NCI-H524 (cell line): ENCODE data around the gene RPS18.

Experiments used
- DNase-seq, 2 experiments: peaks; one replicate each; lab custom pipeline; 2025; lab: John Stamatoyannopoulos, UW

RPS18 gene

DNA sequence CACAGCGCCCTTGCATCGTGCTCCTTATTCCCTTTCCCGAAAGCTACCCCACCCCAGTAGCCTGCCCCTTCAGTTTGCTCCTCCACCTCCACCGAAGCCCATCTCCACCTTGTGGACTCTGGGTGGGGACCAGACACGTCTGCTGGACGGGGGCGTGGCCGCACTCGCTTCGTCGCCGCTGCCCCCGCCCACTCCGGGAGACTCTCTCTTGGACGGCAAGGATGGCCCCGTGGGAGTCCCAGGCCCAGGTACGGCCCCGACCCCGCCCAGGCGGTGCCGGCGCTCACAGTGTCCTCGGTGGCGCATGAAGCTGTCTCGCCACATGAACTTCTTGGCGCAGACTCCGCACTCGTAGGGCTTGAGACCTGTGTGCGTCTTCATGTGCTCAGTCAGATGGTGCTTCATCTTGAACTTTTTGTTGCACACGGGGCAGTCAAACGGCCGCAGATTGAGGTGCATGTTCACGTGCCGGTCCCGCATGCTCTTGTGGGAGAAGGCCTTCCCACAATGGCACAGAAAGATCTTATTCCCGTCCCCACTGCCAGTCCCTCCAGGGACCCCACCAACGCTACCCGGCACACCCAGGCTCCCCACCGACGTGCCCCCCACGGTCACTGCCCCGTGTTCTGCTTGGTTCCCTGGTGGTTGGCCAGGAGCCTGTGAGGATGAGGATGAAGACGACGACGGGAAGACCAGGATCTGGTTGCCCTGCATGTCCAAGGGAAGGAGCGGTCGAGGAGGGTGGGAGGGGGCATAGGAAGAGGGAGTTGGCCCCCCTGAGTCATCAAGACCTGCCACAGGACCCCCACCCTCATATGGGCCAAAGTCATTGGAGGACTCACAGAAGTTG lies 43.3 kb downstream of the RPS18 start:
- DNase-seq, result no peak

DNA sequence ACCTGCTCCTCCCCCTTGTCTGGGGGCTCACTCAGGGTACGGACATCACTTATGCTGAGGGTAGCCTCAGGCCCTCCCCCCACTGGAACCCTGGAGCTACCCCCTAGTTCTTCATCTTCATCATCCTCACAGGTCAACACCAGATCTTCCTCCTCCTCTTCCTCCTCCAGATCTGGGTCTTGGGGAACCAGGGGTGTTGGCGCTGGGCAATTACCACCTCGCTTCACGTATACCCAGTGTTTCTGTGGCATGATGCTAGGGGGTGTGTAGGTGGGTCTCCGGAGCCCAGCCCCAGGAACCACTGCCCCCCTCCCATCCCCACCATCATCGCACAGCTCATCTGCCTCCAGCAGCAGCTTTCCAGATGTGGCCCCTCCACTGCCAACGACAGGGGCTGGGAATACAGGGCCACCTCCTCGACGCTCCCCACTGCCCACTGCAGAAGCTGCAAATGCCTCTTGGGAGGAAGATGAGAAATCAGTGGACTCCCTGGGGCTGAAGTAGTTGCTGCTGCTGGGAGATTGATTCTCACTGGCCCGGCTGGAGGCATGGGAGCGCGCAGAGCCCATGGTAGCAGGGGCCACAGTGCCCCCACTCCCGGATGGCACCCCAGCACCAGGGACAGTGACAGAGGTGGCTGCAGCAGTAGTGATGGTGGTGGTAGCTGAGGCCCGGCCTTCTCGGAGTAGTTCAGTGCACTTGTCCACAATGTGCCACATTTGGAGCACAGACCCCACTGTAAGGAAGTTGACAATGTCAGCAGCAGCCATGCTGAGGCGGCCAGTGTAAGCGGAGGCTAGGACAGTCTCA lies 44.1 kb downstream of the RPS18 start:
- no peak for DNase-seq

DNA sequence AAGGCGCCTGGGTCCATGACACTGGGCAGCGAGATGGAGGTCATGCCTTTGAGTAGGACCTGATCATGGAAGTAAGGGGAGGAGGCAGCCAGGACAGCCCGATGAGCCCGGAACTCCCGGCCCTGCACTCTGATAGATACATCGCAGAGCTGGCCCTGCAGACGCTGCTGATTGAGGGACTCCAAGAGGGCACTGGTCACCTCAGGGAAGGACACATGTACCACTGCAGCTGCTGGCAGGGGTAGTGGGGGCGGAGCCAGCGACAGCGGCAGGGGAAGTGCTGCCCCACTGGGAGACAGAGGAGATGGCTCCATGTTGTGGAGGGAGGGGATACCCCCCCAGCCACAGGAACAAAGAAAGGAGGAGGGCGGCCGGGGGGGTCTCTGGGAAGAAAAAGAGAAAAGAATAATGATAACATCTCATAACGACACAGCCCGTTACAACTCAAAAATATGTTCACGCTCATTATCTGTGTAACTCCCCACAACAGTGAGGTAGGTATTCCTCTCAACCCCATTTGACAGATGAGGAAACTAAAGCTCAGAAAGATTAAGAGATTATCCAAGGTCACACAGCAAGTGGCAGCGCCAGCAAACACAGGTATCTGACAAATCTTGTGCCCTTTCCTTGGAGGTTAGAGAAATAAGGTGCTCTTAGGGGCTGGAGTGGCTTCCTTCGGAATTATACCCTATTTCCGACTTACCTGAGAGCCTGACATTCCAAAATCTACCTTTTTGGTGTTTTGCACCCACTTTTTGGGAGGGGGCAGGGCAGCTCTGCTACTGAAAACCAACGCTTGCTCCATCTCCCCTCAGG lies 44.9 kb downstream of the RPS18 start:
- DNase-seq, result no peak

DNA sequence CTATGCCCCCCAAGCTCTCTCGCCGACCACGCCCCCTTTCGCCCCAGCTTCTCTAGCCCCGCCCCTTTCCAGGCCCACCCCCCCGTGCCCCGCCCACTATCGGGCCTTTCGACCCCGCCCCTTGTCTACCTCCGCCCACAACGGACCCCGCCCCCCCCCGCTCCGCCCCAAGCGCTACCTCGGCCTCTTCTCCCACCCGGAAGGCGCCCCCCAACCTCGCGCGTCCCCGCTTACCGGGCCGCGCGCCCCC lies 45.5 kb downstream of the RPS18 start:
- DNase-seq, result no peak

DNA sequence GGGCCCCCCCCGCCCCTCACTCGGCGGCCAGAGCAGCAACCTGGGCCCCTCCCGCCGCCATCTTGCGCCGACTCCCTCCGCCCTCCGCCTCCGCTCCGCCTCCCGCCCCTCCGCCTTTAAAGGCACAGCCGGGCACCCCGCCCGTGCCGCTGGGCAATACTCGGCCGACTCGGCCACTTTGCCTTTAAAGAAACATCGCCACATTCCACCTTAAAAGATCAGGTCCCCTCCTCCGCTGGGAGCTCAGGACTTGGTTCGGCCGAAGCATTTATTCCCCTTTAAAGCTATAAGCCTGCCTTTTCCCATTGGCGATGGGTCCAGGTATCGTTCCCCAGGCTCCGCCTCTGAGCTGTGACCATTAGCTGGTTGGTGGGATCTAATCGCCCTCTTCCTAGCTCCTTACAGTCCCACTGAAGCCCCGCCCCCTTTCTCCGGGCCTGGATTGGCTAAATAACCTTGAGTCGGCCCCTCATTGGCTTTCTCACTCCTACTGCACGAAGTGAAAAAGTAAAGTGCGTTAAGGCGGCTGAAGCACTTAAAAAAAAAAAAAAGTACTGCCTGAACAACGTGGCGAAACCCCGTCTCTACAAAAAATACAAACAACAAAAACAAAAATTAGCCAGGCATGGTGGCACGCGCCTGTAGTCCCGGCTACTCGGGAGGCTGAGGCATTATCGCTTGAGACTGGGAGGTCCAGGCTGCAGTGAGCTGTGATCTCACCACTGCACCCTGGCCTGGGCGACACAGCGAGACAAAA lies 46.0 kb downstream of the RPS18 start, which contains the start of gene ZBTB22:
Gene ZBTB22, minus strand, starts transcription at position 76 of the 757 bp plus-strand sequence. CDS start 828 bp downstream, outside the sequence.
- peak; percentile 96 to 98 for DNase-seq

DNA sequence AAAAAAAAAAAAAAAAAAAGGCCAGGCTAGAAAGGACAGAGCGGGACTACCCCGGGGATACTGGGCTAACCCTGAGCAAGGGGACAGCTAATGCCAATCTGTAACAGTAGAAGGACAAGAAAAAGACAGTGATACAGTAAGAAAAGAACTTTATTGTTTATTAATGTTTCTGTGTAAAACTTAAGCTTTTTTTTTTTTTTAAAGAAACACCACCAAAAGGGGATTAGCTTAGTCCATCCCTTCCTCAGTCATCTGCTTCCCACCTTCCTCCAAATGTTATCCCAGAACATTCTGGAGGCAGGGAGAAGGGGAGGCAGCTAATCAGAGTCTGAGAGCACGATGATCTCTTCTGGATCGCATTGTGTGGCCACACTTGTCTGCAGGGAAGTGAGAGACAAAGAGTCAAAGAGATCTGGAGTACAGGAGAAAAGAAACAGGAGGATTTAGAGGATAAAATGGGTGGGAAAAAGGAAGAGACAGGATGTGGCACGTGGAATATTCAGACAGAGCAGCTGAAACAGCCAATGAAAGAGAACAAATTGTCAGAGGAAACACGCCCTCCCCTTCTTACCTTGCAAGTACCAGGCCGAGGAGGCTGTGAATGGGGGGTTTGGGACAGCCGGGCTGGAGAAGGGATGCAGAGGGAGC lies 46.7 kb downstream of the RPS18 start:
- DNase-seq, result no peak

DNA sequence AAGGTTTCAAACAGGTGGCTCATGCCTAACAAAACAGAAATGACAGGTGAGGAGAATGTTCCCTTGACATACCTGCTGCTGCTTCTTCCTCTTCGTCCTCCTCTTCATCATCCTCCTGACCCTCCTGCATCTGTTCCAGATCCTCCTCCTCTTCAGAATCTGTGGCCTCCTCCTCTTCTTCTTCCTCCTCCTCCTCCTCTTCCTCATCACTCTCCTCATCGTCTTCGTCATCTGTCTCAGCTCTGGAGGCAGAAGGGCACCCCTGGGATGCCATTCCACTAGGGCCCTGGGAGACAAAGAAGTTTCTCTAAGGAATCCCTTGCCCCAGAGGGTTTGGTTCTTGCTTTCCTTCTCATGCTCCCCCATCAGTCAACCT lies 48.1 kb downstream of the RPS18 start:
- DNase-seq, result no peak

DNA sequence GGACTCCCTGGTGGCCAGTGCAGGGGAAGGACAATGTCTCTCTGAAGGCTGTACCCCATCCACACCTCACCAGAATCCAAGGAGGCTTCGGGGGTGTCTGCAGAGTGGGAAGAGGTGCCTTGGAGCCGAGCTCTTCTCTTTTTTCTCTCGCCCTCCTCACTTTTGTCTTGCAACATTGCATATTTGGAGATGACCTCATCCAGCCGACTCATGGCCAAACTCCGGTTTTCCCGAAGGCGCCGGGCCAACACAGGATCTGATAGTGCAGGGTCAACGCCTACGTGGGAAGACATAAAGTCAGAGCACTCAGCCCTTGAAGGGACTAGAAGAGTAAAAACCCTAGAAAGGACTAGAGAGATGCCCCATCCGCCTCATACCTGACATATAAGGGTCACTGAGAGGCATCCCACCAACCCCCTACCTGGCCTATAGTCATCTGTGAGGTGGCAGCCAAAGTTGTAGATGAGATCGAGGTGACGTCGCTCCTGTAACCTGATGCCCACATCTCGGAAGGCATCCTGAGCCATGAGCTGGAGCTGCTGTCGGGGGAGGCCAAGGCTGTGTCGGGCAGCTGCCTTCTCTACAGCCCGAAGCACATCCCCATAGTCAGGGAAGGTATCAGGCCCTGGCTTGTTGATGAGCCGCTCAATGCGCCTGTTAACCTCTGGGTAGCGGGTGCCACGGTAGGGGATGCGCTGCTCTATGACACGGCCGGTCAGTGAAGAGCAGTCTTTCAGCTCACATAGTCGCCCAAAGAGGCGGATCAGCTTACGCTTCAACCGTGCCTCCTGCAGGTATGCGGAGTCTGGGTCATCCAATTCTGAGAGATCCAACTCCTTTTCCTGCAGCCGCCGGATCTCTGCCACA lies 48.7 kb downstream of the RPS18 start:
- DNase-seq, result no peak

DNA sequence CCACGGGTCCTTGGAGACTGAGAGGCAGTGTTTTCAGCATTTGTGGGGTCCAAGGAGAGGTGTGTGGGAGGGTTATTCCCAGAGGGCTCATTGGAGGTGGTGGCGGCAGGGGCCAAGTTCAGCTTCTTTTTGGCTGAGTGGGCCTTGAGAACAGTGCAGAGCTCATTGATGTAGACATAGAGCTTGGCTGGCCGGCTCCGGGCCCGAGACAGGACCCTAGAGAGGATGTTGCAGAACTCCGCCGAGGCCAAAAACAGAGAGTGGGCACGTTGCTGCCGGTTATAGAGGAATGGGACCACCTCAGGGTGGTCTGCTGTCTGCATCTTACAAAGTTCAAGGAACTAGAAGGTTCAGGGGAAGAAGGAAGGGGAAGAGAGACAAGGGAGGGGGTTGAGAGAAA lies 49.4 kb downstream of the RPS18 start:
- no peak for DNase-seq

DNA sequence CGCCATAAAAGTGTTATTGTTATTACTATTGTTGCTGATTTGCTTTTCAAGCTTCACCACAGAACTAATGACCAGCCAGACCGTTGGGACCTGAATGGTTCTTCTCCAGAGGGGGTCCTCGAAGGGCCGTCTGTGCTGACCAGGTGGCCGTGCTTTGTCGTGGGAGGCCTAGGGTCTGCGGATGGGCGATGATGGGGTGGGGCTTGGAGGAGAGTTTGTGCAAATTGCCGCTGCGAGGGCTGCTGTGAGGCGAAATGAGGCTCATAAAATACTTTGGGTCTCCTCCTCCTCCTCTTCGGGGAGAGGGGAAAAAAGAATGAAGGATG lies 51.7 kb downstream of the RPS18 start:
- DNase-seq, result peak in 1 of 2 experiments; percentile 70

DNA sequence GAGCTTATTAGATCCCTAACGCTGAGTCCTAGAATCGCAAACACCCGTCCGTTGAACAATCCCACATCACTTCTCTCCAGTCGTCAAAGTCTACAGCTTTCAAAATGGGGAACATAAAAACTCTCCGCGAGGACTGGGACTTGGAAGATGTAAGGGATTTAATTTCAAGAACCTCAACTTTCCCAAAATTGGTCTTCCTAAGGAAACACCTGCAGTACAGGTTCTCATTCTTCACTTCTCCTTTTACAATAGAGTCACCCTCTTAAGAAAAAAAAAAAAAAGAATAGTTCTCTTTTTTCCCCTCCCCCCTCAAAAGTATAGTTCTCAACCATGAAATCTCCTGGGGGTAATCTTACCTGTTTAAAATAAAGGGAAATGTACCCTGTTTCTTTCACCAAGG lies 52.2 kb downstream of the RPS18 start:
- DNase-seq, result peak in 1 of 2 experiments; percentile 33
